GM19468 (cell line): ENCODE measurements around the gene COL9A1.

Experiments used
- ATAC-seq: cut with Tn5 transposase; IDR thresholded peaks from one replicate; pipeline ENCODE4 v1.9.1; 2021; ENCODE audit warnings: mild to moderate bottlenecking, moderate library complexity, moderate number of reproducible peaks; ENCODE audit not compliant: unreplicated experiment; ENCODE audit errors: extremely low read depth

Gene COL9A1

GRCh38 chr6:70180901-70181599, 121.8 kb downstream of the COL9A1 start:
- ATAC-seq = no peak

- no peak for ATAC-seq
These were observed 122.5 kb downstream of the COL9A1 start for GRCh38 chr6:70180183-70180900.

- ATAC-seq = no peak
These were observed 125.9 kb downstream of the COL9A1 start for GRCh38 chr6:70176842-70177550.

GRCh38 chr6:70175770-70176169, 127.1 kb downstream of the COL9A1 start:
- ATAC-seq = no peak

- no peak for ATAC-seq
These were observed 130.6 kb downstream of the COL9A1 start for GRCh38 chr6:70172252-70172651.

- ATAC-seq = no peak
These were observed 131.6 kb downstream of the COL9A1 start for GRCh38 chr6:70171236-70171635.

- ATAC-seq = no peak
These were observed 134.1 kb downstream of the COL9A1 start for GRCh38 chr6:70168681-70169377.
